Aorta (tissue), 5 donors: ENCODE results near the gene ADAMTS6. TPM values are rescaled to one million over a fixed set of nuclear protein-coding genes. Genes with fewer than 3 reads are reported as not detected.

Experiments
- ATAC-seq: fragments of 200-7000 bp; cut with Tn5 transposase; one replicate; pipeline ENCODE4 v1.9.1; 2022; ENCODE audit warnings: moderate library complexity; ENCODE audit not compliant: low FRiP score
- DNase-seq, 2 donors: peaks; one replicate each; pipeline ENCODE4 v3.0.0-alpha.2; 2020
- H3K27ac ChIP-seq, 2 donors: one replicate each; pipeline ENCODE4 v1.5.1; 2013; ENCODE audit warnings: low read length in 2 of 2, mild to moderate bottlenecking in 2 of 2, moderate library complexity in 2 of 2, control low read depth in 1 of 2, inconsistent platforms in 1 of 2, low read depth in 1 of 2
- H3K27me3 ChIP-seq, 2 donors: one replicate each; pipeline ENCODE4 v1.6.1; 2013; ENCODE audit warnings: control low read depth in 1 of 2, low read length in 1 of 2, mild to moderate bottlenecking in 1 of 2, moderate library complexity in 1 of 2; ENCODE audit not compliant: insufficient read depth in 2 of 2, control insufficient read depth in 1 of 2
- H3K36me3 ChIP-seq, 2 donors: one replicate each; pipeline ENCODE4 v1.6.1; 2013; ENCODE audit warnings: control low read depth in 1 of 2, low read length in 1 of 2, mild to moderate bottlenecking in 1 of 2; ENCODE audit not compliant: insufficient read depth in 2 of 2, control insufficient read depth in 1 of 2
- H3K4me1 ChIP-seq, 2 donors: one replicate each; pipeline ENCODE4 v1.6.1; 2013; ENCODE audit warnings: low read length in 2 of 2, control low read depth in 1 of 2, mild to moderate bottlenecking in 1 of 2, moderate library complexity in 1 of 2; ENCODE audit not compliant: insufficient read depth in 2 of 2, control insufficient read depth in 1 of 2
- H3K4me3 ChIP-seq, 2 donors: one replicate each; pipeline ENCODE4 v1.5.1; 2013; ENCODE audit warnings: low read length in 2 of 2, control low read depth in 1 of 2, mild to moderate bottlenecking in 1 of 2
- H3K9me3 ChIP-seq: one replicate; pipeline ENCODE4 v1.6.1; 2013; ENCODE audit warnings: mild to moderate bottlenecking, low read length; ENCODE audit not compliant: control insufficient read depth
- WGBS, 2 donors: extraction: QIAGEN DNeasy Blood & Tissue Kit; methylation state at CpG; one replicate each; pipeline ENCODE4 v1.1.7; 2013; 5-methylcytosine and 5-hydroxymethylcytosine counted together
- intact Hi-C, 2 donors: fragments of 100-400 bp; cut with DNase I; formaldehyde crosslinking; loops; one replicate each; pipeline versions ENCODE4 v1.14.2 to v1.15.0; 2022
- polyA plus RNA-seq, 2 donors: library from polyadenylated mRNA; stranded (reverse); fragments of 200-250 nt; gene quantifications; one replicate each; pipeline ENCODE4 v1.2.3, GENCODE V29; 2013
- total RNA-seq, 2 donors: library from RNA; stranded (reverse); fragmentation: NEBNext Ultra II Directional; extraction: Animal tissue kit (Norgen Biotek cat#: 25700); gene quantifications; one replicate each; pipeline ENCODE4 v1.2.1, GENCODE V29; 2021
- donor health status: healthy with polysubstance abuse.
- donor health status: Bipolar disorder and iron deficiency.
- donor health status: DM: no; HTN: no; CAD: no.
- donor health status: DM: no; HTN: no; CAD: no.
- donor health status: DM: yes; HTN: yes; CAD: no.

Gene ADAMTS6
- total and polyA plus RNA-seq, 4 donors = 0.31 to 11.5 (median 4.3) TPM

DNA sequence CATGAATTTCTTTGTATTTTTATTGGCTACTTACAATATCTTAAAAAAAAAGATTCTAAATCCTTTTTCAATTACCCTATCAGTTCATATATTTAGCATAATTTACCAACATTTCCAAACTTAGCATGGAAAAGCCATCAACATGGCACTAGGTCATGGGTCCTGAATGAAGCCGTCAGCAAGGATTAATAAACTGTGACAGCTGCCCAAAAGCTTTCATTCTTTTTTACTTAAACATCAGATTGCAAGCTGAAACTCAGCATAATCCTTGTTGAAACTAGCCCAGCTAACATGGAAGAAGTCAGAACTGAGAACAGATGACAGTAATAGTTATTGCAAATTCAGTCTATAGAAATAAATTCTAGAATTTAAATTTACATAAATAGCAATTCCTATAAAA is 209.8 kb downstream of the ADAMTS6 start:
- H3K4me1 ChIP-seq = no peaks in the 10 kb centered on the region
- intact Hi-C loops = no loop called here
- H3K9me3 ChIP-seq = no peaks in the 10 kb centered on the region
- no peak for ATAC-seq
- H3K27ac ChIP-seq = no peak overlapping the region
- 38 to 52% methylated on average over 1 of the region's 1 CpG for WGBS, 2 donors
- no peaks in the 10 kb centered on the region for H3K36me3 ChIP-seq
- no peak for DNase-seq
- H3K4me3 ChIP-seq = no peak overlapping the region
- H3K27me3 ChIP-seq = no peaks in the 10 kb centered on the region

DNA sequence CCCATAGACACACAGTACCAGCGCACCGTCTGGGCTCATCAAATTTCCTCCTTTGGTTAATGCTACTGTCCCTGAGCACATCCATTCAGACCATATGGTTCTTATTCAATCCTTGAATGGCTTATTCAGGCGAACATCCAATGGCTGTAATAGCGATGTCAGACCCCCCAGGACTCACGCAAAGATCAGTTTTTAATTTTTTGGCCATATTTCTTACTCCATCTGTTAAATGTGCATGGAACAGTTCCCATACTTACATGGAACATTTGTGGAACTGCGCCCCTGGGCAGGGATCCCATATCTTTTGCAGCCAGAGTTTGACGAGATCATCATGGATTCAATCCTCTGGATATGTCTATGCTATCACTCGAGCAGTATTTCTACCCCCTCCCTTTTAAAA is 213.2 kb downstream of the ADAMTS6 start:
- Histone ChIP-seq H3K9me3 (no peaks in the 10 kb centered on the region), H3K27ac (no peak overlapping the region), H3K4me3 (no peak overlapping the region), H3K36me3 (no peaks in the 10 kb centered on the region), H3K4me1 (no peaks in the 10 kb centered on the region), H3K27me3 (no peaks in the 10 kb centered on the region)
- ATAC-seq (no peak), DNase-seq (no peak)
- WGBS, 2 donors = 71 to 79% methylated on average over 8 of the region's 8 CpGs
- intact Hi-C loops = no loop called here

DNA sequence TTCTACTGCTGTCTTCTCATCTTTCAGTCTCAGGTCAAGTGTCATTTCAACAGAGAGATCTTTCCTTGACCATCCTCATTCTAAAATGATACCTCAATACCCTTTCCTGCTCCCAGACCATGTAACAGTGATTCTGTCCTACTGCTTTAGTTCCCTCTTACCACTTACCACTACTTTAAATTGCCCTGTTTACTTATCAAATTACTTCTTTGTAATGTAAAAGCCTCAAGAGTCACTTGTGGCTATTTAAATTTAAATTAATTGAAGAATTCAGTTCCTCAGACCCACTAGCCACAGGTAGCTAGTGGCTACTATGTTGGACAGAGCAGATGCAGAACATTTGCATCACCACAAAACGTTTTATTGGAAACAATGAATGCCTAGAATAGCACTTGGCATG is 217.3 kb downstream of the ADAMTS6 start:
- 16 to 22% methylated on average over 1 of the region's 1 CpG for WGBS, 2 donors
- Histone ChIP-seq H3K27ac (no peak overlapping the region), H3K4me3 (no peak overlapping the region), H3K36me3 (no peaks in the 10 kb centered on the region), H3K27me3 (no peaks in the 10 kb centered on the region), H3K4me1 (peaks cover 3 to 4% of the 10 kb centered on the region in 2 donors), H3K9me3 (no peaks in the 10 kb centered on the region)
- DNase-seq (no peak), ATAC-seq (no peak)
- intact Hi-C loops = no loop called here

DNA sequence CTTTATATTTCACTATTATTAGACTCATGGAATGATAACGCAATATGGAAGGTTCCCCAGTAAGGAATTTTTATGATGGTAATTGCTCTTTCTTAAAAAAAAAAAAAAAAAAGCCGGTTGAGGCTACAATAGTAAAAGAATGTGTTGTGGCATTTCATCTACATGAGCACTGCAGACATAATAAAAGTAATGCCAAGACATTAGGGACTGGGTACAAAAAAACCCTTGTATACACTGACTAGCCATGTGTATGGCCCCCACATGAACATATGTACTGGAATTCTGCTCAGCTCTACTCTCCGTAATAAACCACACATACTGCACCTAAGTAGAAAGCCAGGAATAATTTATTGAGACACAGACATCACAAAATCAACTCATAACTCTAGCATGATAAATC is 218.4 kb downstream of the ADAMTS6 start:
- no peaks in the 10 kb centered on the region for H3K9me3 ChIP-seq

DNA sequence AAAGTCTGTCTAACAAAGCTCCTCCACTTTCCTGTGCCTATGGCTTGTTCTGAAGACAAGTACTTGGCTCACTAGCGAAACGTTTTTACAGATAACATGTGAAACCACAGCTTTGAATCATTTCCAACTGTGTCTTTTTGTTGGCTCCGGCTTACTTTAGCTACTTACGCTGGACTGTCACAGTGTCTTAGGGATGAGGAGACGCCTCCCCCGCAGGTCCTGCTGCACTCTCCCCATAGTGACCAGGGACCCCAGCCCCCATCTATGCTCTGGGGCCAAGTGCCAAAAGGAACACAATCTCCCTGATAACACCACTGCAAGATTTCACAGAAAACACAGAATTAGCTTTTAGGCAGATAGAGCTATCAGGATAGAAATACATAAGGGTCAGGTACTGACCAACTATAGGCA is 219.1 kb downstream of the ADAMTS6 start:
- ATAC-seq = peak; percentile 73
- Histone ChIP-seq H3K4me3 (no peak overlapping the region), H3K4me1 (peaks cover 3 to 4% of the 10 kb centered on the region in 2 donors), H3K9me3 (no peaks in the 10 kb centered on the region), H3K36me3 (no peaks in the 10 kb centered on the region), H3K27ac (no peak overlapping the region), H3K27me3 (no peaks in the 10 kb centered on the region)
- 2% methylated on average over 6 of the region's 6 CpGs for WGBS, 2 donors
- intact Hi-C loops = no loop called here
- no peak for DNase-seq

More for the DNA sequence above, 218.4 kb downstream of the ADAMTS6 start:
- H3K27me3 ChIP-seq = no peaks in the 10 kb centered on the region
- ATAC-seq = no peak
- peaks cover 3 to 4% of the 10 kb centered on the region in 2 donors for H3K4me1 ChIP-seq
- no peaks in the 10 kb centered on the region for H3K36me3 ChIP-seq
- DNase-seq = no peak
- intact Hi-C loops = no loop called here
- WGBS, 2 donors = 3 to 9% methylated on average over 3 of the region's 3 CpGs
- H3K4me3 ChIP-seq = peak overlapping the region in 1 of 2 donors; percentile 18
- no peak overlapping the region for H3K27ac ChIP-seq

DNA sequence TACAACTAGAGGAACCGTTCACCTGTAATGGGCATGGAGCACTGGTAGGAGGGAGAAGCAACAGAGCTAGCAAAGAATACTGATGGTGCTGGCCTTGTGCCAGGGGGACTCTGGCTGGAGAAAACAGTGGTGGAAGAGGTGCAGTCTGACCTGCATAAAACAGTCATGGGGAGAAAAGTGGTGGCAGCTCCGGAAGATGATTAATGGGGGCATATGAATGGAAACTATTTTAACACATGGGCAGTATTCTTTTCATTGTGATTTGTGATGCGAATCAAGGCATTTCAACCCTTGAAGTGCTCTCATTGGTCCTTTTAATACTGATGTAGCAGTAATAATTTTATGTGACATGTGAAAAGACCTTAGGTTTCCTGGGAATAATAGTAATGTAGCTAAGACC is 219.6 kb downstream of the ADAMTS6 start:
- WGBS, 2 donors = 12 to 21% methylated on average over 3 of the region's 3 CpGs
- peaks cover 3 to 4% of the 10 kb centered on the region in 2 donors for H3K4me1 ChIP-seq
- DNase-seq (no peak), ATAC-seq (no peak)
- no peaks in the 10 kb centered on the region for H3K36me3 ChIP-seq
- H3K9me3 ChIP-seq = no peaks in the 10 kb centered on the region
- H3K27ac ChIP-seq = no peak overlapping the region
- intact Hi-C loops = no loop called here
- H3K4me3 ChIP-seq = no peak overlapping the region
- no peaks in the 10 kb centered on the region for H3K27me3 ChIP-seq

DNA sequence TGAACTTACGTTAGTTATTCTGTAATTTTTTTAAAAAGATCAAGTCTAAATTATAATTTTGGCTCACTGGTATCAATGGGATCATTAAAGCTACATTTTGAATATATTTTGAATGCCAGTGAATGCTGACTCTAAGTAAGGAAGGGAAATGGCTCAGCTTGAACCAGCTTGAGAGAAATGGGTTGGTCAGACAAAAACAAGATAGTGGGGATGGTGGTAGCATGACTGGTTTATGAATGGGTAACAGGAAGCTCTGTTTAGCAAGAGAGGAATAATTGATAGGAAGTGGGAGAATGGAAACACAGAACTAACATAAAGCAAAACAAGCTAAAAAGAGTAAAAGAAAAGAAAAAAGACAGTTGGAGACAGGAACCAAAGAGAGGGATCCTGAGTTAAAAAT is 220.2 kb downstream of the ADAMTS6 start:
- Histone ChIP-seq H3K36me3 (no peaks in the 10 kb centered on the region), H3K9me3 (no peaks in the 10 kb centered on the region), H3K4me3 (no peak overlapping the region), H3K4me1 (peaks cover 3 to 4% of the 10 kb centered on the region in 2 donors), H3K27ac (no peak overlapping the region), H3K27me3 (no peaks in the 10 kb centered on the region)
- WGBS, 2 donors = 95 to 96% methylated on average over 1 of the region's 1 CpG
- no peak for DNase-seq
- ATAC-seq = no peak
- intact Hi-C loops = no loop called here

DNA sequence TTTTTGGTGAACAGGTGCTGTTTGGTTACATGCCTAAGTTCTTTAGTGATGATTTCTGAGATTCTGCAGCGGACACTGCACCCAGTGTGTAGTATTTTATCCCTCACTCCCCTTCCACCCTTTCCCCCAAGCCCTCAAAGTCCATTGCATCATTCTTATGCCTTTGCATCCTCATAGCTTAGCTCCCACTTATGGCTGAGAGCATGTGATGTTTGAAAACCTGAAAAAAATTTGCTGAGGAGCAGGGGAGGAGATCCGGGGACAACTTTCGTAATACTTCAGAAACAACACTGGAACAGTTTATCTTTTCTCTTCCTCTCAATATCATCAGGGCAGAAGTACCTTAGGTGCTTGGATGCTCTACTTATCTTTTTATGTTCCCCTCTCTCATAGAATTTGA is 226.4 kb downstream of the ADAMTS6 start:
- Histone ChIP-seq H3K4me3 (no peak overlapping the region), H3K27ac (no peak overlapping the region), H3K27me3 (no peaks in the 10 kb centered on the region), H3K4me1 (no peaks in the 10 kb centered on the region), H3K9me3 (no peaks in the 10 kb centered on the region), H3K36me3 (no peaks in the 10 kb centered on the region)
- DNase-seq (no peak), ATAC-seq (no peak)
- 92 to 93% methylated on average over 3 of the region's 3 CpGs for WGBS, 2 donors
- intact Hi-C loops = no loop called here

DNA sequence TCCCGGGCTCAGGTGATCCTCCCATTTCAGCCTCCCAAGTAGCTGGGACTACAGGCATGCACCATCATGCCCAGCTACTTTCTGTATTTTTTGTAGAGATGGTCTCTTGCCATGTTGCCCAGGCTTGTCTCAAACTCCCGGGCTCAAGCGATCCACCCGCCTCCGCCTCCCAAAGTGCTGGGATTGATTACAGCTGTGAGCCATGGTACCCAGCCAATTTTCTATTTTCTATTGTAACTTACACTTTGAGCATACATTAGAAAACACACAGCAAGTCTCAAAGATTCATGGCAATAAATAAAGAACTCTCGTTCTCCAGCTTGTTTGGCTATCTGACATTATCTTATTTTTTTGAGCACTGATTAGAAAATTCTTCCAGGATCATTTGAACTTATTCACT is 228.7 kb downstream of the ADAMTS6 start:
- intact Hi-C loops = no loop called here
- no peak for ATAC-seq
- no peaks in the 10 kb centered on the region for H3K27me3 ChIP-seq
- DNase-seq = no peak
- 92 to 94% methylated on average over 6 of the region's 6 CpGs for WGBS, 2 donors
- no peak overlapping the region for H3K4me3 ChIP-seq
- no peaks in the 10 kb centered on the region for H3K4me1 ChIP-seq
- H3K9me3 ChIP-seq = no peaks in the 10 kb centered on the region
- no peaks in the 10 kb centered on the region for H3K36me3 ChIP-seq
- no peak overlapping the region for H3K27ac ChIP-seq
